D721Med (cell line): ENCODE measurements around the gene CCDC200.

Experiments used
- DNase-seq: peaks from one replicate; pipeline ENCODE4 v3.0.0; 2011; ENCODE audit warnings: low spot score; ENCODE audit not compliant: insufficient read length
- FAIRE-seq: peaks from 2 replicates; lab custom pipeline; 2011; peaks lifted over from hg19 to GRCh38; lab: Jason Lieb, UNC
- CTCF ChIP-seq: IDR thresholded peaks from 2 replicates; pipeline ENCODE4 v1.5.1; 2012; ENCODE audit warnings: mild to moderate bottlenecking, control low read depth; ENCODE audit not compliant: insufficient read depth; ENCODE audit errors: missing control alignments

The CCDC200 gene

GRCh38 chr17:43216369-43216761, 12.1 kb downstream of the CCDC200 start:
- DNase-seq (no peak), FAIRE-seq (no peak)
- no peak for TF ChIP-seq CTCF

- DNase-seq, result no peak
- no peak for FAIRE-seq
- TF ChIP-seq CTCF, result no peak
These were observed 13.1 kb downstream of the CCDC200 start for GRCh38 chr17:43215341-43215740.

- DNase-seq (no peak), FAIRE-seq (no peak)
- no peak for TF ChIP-seq CTCF
These were observed 14.9 kb downstream of the CCDC200 start for GRCh38 chr17:43213545-43213944.

- DNase-seq (no peak), FAIRE-seq (no peak)
- no peak for TF ChIP-seq CTCF
These were observed 15.6 kb downstream of the CCDC200 start for GRCh38 chr17:43212641-43213490.

GRCh38 chr17:43211480-43212402, 16.7 kb downstream of the CCDC200 start, which contains the start of gene TMEM106A:
Gene TMEM106A (plus strand): TSS chr17:43211875. CDS start chr17:43213042, 1,167 bp downstream.
- DNase-seq (no peak), FAIRE-seq (no peak)
- TF ChIP-seq CTCF, result peak; percentile 18

GRCh38 chr17:43211123-43211479, 17.3 kb downstream of the CCDC200 start:
- FAIRE-seq (no peak), DNase-seq (no peak)
- no peak for TF ChIP-seq CTCF
